Measurements from ENCODE around the gene ERG. TPM values are rescaled to one million over a fixed set of nuclear protein-coding genes. Genes with fewer than 3 reads are reported as not detected.

Gene ERG
- polyA plus RNA-seq, 1 experiment: not detected

- TF ChIP-seq CTCF (IDR thresholded peaks at IDR 0.05; ENCODE audit: low read depth, low read length): no peak
- H3K9me3 ChIP-seq (ENCODE audit: control insufficient read depth, insufficient read depth, low read length): no peaks in the 10 kb centered on the region
- peaks cover 22% of the 10 kb centered on the region for H3K27me3 ChIP-seq (ENCODE audit: control insufficient read depth, insufficient read depth, low read length)
- ChIA-PET POLR2A (no interaction called here), CTCF (no interaction called here)
- no peak overlapping the region for H3K27ac ChIP-seq (ENCODE audit: low read depth, low read length)
- no peak overlapping the region for H3K4me3 ChIP-seq (ENCODE audit: low read depth, low read length)
- DNase-seq (ENCODE audit: low read depth, low spot score): no peak
Measured at GRCh38 chr21:38404177-38404576, 94.1 kb downstream of the ERG start.

- no peak for DNase-seq (ENCODE audit: low read depth, low spot score)
- Histone ChIP-seq H3K27me3 (ENCODE audit: control insufficient read depth, insufficient read depth, low read length) (peaks cover 22% of the 10 kb centered on the region), H3K9me3 (ENCODE audit: control insufficient read depth, insufficient read depth, low read length) (no peaks in the 10 kb centered on the region), H3K27ac (ENCODE audit: low read depth, low read length) (no peak overlapping the region), H3K4me3 (ENCODE audit: low read depth, low read length) (no peak overlapping the region)
- CTCF ChIA-PET: no interaction called here
- POLR2A ChIA-PET: no interaction called here
- TF ChIP-seq CTCF (IDR thresholded peaks at IDR 0.05; ENCODE audit: low read depth, low read length): no peak
Measured at GRCh38 chr21:38402795-38403194, 95.5 kb downstream of the ERG start.

- no peak overlapping the region for H3K27ac ChIP-seq (ENCODE audit: low read depth, low read length)
- ChIA-PET POLR2A (no interaction called here), CTCF (no interaction called here)
Measured at GRCh38 chr21:38402291-38402690, 96.0 kb downstream of the ERG start.

DNA sequence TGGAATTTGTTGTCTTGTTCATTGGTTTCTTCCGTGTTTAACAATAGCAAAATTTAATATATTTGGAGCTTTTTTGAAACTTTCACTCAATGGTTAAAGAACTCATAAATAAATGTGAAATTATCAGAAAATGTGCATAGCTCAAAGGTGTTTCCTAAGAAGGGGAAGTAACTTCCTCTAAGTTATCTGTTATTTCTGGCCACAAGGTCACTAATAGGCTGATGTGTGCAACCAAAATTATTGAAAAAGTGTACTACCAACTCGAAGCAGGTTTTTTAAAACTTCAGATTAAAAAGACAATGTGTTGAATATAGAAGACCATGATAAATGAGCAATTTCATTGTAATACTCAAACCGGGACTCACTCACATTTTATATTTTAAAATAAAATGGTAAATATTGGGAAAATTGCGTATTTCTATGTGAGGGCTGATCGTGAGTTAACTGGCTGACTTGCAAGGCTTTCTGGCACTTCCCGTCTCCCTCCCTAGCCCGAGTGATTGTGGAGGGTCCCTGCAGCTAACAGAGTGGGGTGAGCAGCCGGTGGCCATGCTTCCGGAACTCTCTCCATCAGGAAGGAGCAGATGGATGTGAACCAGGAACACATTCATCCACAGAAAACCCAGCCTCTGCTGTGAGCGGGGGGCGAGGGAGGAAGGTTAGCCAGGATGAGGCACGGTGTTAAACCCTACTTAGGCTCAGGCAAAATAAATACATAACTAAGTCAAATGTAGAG, 96.9 kb downstream of the ERG start:
- no peak for TF ChIP-seq CTCF (IDR thresholded peaks at IDR 0.05; ENCODE audit: low read depth, low read length)
- Histone ChIP-seq H3K9me3 (ENCODE audit: control insufficient read depth, insufficient read depth, low read length) (no peaks in the 10 kb centered on the region), H3K27me3 (ENCODE audit: control insufficient read depth, insufficient read depth, low read length) (peaks cover 22% of the 10 kb centered on the region), H3K4me3 (ENCODE audit: low read depth, low read length) (no peak overlapping the region), H3K27ac (ENCODE audit: low read depth, low read length) (no peak overlapping the region)
- no peak for DNase-seq (ENCODE audit: low read depth, low spot score)
- POLR2A ChIA-PET: no interaction called here
- CTCF ChIA-PET: interaction anchor here (0.7 kb wide), 1 partner anchor 20 kb away, joined by 3 read pairs; no protein-coding TSS in a partner anchor

More at GRCh38 chr21:38402291-38402690, 96.0 kb downstream of the ERG start:
- H3K4me3 ChIP-seq (ENCODE audit: low read depth, low read length): no peak overlapping the region
- no peaks in the 10 kb centered on the region for H3K9me3 ChIP-seq (ENCODE audit: control insufficient read depth, insufficient read depth, low read length)
- no peak for DNase-seq (ENCODE audit: low read depth, low spot score)
- peaks cover 22% of the 10 kb centered on the region for H3K27me3 ChIP-seq (ENCODE audit: control insufficient read depth, insufficient read depth, low read length)
- no peak for TF ChIP-seq CTCF (IDR thresholded peaks at IDR 0.05; ENCODE audit: low read depth, low read length)

DNA sequence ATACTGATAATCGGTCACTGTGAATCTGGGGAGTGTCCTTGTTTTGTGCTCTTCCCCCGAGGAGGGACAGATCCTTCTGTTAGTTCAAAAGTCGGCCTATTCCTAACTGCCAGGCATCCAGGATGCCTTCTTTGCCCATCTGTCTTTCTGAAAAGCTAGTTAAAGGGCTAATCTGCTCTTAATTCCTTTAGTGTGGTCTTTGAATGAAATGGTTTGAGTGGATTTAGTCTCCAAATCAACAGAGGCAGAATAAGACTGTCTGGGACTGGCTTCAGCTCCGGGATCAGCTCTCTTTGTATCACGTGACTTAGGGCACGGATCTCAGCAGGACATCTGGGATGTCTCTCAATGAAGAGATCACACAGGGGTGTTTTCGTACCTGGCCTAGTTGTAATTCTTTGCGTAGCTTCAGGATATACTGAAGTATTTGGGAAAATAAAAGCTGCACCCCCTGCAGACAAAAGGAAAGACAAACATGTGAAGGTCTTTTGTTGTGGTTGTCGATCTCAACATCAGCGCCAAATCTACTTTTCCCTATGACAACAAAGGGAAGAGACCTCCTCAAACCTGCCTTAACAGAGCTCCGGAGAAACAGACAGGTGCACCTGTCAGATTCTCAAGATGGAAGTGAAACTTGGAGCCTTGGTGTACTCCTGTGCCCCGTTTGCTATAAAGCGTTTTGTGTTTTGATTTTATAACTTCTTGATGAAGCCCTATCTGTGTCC, 97.9 kb downstream of the ERG start:
- no peak for TF ChIP-seq CTCF (IDR thresholded peaks at IDR 0.05; ENCODE audit: low read depth, low read length)
- H3K27me3 ChIP-seq (ENCODE audit: control insufficient read depth, insufficient read depth, low read length): peaks cover 22% of the 10 kb centered on the region
- CTCF ChIA-PET: interaction anchor here (0.7 kb wide), 1 partner anchor 19 kb away, joined by 3 read pairs; no protein-coding TSS in a partner anchor
- POLR2A ChIA-PET: no interaction called here
- no peaks in the 10 kb centered on the region for H3K9me3 ChIP-seq (ENCODE audit: control insufficient read depth, insufficient read depth, low read length)
- H3K27ac ChIP-seq (ENCODE audit: low read depth, low read length): no peak overlapping the region
- DNase-seq (ENCODE audit: low read depth, low spot score): no peak
- H3K4me3 ChIP-seq (ENCODE audit: low read depth, low read length): no peak overlapping the region
